HT1080 (cell line): ENCODE results near the gene HOXD8. TPM values are rescaled to one million over a fixed set of nuclear protein-coding genes. Genes with fewer than 3 reads are reported as not detected.

Experiments used
- DNase-seq: peaks from one replicate; pipeline ENCODE4 v3.0.0-alpha.2; 2015; ENCODE audit warnings: low read depth
- total RNA-seq: library from RNA; depleted of rRNA; stranded (reverse); fragments of >200 nt; shearing (Covaris generic); gene quantifications from 2 replicates; pipeline ENCODE4 v1.2.3, GENCODE V29; 2014

The HOXD8 gene
- total RNA-seq, 1 experiment from 2014 or later: 9.5 TPM

DNA sequence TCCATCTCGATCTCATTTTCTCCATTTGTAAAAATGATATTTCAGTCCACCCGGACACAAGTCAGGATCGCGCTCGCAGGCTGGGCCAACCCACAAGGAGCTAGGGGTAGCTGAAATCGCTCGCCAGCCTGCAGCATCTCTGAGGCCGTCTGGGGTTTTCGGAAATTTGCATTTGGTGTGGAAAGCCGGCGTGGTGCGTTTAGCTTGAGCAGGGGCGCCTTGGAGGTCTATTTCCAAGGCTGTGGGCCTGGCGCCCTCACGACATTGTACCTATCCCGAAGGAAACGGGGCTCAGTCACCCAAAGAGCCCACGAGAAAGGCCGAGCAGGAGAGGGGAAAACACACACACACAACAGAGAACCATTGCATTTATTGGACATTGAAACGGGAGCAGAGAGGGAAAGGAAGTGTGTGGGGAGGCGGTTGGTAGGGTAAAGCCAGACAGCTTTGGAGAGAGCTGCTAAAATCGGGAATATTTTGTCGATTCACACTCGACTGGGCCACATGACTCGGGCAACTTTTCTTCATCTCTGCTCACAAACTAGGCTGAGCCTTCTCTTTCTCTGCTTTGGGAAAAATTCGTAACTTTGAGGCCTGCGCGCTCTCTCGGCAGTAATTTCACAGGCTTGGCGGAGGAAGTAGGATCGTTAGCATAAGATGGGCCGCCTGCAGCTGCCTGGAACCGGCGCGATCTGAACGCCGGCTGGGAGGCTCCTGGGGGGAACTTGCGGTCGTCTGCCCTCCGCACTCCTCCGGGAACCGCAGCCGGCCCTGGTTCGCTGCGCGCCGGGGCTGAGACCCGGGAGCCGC is 1.1 kb upstream of the HOXD8 start:
- DNase-seq: no peak

DNA sequence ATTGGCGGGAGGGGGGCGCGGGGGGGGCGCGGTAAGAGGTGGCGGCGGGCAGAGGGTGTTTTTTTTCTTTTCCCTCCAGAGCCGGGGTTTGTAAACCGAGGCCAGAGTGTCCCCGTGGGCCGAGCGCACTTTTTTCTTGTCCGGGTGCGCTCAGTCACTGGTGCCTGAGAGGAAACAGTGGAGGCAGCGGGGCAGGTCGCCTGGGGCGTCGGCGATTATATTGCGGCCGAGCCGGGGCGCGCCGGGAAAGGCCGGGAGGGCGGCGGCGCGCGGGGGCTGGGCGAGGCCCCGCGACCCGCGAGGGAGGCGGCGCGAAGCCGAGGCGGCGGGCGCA is 275 bp downstream of the HOXD8 start:
- DNase-seq: no peak

DNA sequence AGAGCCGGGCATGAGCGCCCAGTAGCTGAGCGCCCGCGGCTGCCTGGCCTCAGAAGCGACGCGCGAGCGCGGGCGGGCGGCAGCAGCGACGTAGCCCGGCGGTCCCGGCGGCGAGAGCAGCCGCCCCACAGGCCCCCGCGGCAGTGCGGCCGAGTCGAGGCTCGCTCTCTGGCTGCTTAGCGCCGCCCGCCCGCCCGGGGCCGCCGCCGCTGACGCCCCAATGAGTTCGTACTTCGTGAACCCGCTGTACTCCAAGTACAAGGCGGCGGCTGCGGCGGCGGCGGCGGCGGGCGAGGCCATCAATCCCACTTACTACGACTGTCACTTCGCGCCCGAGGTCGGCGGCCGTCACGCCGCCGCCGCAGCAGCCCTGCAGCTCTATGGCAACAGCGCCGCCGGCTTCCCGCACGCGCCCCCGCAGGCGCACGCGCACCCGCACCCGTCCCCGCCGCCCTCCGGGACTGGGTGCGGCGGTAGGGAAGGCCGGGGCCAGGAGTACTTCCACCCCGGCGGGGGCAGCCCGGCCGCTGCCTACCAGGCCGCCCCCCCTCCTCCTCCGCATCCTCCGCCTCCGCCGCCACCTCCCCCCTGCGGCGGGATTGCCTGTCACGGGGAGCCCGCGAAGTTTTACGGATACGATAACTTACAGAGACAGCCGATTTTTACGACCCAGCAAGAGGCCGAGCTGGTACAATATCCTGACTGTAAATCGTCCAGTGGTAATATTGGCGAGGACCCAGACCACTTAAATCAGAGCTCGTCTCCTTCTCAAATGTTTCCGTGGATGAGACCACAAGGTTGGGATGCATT is 847 bp downstream of the HOXD8 start:
- DNase-seq: peak; percentile 42

DNA sequence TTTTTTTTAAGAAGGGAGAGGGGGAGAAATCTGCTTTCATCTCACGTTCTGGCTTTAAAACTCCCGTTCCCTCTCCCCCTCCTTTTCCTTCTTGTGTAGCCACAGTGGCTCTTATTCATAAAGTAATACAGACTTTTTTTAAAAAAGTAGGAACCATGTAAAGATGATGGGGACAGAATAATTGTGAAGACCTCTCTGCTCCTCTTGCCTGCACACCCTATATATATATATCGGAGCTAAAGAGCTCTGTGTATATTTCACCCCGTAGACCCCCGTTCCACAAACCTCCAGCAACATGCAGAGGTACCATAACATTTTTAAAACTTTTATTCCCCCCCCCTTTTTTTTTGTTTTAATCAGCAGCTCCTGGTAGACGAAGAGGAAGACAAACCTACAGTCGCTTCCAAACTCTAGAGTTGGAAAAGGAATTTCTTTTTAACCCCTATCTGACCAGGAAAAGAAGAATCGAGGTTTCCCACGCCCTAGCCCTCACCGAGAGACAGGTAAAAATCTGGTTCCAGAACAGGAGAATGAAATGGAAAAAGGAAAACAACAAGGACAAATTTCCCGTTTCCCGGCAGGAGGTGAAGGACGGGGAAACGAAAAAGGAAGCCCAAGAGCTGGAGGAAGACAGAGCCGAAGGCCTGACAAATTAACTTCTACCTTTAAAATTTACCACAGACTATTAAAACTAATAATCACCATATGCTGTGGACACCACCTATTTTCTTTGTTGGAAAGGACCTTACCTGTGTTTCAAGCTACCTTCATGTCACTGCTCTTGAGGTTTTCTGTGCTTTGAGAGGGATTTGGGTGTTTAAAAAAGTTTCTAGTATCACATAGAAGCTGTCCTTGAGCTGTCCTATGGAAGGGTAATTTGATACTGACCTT is 1.7 kb downstream of the HOXD8 start:
- DNase-seq: no peak

DNA sequence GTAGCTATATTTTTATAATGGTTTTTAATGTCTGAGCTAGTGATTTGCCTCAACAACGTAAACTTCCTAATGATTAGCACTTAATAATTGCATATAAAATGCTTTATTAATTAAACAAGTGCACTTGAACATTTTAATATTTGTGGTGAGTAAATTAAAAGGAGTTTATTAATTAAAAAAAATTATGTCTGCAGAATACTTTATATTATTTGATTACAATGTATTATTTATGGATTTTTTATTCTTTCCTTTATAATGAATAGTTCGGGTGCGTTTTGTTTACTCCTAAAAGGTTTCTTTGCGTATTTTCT is 2.3 kb downstream of the HOXD8 start:
- no peak for DNase-seq

DNA sequence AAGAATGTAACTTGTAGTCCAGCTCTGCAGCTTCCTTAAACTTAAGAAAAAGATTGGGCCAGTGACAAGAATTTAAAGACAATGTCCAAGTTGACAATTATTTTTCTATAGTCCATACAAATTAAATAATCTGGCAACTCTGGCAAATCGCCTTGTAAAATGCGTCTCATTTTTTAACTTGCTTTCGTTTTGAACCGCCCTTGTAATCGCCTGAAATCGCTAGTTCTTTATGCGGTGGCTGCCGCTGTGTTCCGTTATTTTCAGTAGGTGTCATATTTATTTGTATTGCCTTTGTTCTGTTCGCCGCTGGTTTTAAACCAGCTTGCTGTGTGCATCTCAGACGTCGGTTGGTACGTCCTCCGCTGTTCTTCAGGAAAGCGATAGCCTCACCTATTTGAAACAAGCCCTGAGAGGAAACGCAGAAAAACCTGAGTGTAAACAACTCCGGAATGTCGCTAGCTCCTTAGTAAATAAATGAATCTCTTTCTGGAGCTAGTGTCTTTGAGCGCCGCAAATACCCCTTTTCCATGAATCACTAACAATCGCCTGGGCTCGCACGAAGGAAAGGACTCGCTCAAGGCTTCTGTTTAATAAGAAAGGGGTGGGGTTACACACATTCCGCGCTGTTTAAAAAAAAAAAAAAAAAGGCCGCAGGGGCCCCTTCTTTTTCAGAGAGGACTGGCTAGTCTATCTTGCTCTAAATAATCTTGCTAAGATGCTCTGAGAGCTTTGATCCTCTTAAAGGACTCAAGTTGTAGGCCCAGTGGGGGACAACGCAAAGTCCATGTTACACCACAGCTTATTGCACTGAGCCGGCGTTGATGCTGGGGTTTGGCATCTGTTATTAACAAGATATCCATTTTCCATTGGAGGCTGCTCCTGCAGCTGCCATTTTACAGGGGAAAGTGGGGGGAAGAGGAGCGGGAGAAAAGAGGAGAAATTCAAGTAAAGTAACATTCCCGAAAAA is 3.0 kb downstream of the HOXD8 start:
- DNase-seq: no peak

DNA sequence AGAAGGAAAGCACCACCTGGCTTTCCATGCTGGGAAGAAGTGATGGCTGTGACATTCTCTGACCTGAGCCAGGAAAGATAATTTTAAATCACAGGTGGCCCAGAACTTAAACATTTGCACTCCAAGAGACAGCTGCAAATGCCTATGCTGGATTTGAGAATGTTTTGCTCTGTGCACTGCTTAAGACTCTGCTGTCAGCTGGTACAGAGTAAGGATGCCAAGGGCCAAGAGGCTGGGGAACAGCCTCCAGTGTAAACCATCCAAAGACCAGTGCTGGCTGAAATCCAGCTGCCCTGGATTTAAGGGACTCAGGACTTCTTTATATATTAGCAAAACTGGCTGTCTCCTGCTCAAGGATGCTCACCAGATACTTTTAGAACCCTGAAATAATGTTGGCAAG is 3.9 kb downstream of the HOXD8 start:
- no peak for DNase-seq

DNA sequence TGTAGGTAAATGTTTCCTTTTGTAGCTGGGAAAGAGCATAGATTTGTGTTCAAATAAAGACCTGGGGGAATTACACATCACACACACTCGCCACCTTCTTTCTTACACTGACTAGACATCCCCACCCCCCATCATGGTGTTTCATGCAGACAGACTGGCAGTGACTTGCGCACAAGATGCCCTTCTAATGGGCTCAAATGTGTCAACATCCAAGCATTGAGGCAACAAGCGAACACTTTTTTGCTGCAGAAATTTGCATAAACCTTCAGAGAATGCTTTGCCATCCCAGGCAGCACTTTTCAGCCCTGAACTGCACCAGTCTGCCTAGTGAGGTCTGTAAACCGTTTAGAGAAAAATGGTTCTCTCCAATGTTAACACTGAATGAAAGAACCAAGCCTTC is 4.5 kb downstream of the HOXD8 start:
- no peak for DNase-seq

DNA sequence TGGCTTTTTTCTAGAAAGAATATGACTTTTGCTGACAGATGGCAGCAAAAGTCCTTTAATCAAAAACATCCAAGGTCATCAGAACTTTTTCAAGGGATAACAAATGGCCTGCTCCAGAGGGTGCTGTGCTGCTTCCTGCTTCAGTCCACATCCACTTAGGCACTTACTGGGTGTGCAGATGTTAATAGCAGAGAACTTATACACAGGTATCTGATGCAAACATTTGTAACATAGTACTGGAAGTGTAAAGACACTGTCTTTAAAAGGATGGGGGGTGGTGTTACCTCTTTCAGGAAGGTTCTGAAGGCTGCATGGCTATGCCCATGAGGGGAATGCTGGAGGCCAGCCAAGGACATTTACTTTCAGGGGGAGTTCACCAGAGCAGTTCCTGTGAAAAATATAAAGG is 5.5 kb downstream of the HOXD8 start:
- peak; percentile 49 for DNase-seq

DNA sequence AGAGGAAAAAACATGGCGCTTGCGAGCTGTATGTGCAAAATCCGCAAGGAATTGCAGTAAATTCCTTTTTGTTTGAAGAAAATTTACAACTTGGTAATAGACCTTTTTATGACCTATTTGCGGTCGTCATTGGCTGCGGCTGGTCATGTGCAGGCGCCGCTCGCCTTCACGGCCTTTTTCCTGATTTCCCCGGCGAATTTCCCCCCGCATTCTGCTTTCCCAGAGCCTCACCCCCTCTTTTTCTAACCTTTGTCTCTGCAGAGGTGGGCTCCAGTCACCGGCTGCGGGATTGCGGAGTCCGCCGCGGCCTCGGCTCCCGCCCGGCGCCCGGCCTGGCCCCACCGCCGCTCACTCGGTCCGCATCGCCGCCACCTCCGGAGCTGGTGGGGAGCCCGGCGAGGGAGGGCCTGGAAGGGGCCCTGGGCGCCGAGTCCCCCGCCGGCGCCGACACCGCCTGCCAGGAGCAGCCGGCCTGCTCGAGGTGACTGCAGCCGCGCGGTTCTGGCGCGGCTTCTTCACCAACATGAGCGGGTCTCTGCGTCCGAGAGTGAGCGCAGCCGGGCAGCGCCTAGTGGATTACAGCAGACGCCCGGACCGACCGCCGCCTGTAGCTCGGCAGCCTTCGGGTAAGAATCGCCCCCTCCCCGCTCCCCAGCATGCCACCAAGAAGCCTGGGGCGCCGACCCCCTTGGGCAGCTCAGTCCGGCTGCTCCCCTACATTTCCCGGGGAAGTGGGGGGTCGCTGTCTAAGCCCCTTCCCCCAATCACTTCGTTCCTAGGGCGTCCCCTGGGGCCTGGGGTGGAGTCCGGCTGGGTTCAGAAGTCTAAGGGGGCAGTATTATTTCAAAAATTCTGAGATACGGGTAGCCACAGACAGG is 7.1 kb downstream of the HOXD8 start:
- DNase-seq: no peak

DNA sequence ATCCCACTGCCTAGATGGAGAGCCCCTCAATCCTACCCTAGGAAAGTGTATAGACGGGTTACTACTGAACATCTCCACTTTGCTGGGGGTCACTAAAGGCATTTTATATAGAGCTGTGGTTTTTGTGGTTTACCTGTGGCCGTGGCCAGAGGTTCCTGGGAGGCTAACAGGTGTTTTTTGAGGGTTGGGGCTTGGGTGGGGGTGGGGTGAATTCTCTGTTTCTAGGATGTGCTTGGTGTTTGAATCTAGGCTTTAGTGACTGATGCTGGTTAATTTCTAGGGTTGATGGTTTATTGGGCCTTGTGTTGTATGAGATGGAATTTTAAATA is 7.7 kb downstream of the HOXD8 start:
- DNase-seq: no peak

DNA sequence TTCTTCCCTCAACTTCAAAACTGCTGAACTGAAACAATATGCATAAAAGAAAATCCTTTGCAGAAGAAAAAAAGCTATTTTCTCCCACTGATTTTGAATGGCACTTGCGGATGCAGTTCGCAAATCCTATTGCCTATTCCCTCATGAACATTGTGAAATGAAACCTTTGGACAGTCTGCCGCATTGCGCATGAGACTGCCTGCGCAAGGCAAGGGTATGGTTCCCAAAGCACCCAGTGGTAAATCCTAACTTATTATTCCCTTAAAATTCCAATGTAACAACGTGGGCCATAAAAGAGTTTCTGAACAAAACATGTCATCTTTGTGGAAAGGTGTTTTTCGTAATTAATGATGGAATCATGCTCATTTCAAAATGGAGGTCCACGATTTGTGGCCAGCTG is 8.4 kb downstream of the HOXD8 start:
- DNase-seq: no peak

DNA sequence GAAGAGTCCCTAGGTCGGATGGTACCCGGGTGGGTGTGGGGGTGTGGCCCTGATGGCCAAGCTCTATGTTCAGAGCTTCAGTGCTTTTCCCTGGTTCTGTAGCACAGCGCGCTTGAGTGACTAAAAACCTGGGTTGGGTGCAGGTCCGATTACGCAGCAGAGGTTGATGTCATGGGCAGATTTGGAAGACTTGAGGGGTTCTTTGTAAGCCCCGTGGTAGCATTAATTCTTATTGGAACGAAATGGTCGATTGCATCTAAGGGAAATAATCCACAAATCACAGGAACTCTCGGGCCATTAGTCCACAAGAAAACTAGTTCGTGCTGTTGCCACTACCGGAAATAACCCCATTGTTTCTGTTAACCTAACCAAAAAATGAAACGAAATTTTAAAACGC is 9.0 kb downstream of the HOXD8 start:
- DNase-seq: no peak

DNA sequence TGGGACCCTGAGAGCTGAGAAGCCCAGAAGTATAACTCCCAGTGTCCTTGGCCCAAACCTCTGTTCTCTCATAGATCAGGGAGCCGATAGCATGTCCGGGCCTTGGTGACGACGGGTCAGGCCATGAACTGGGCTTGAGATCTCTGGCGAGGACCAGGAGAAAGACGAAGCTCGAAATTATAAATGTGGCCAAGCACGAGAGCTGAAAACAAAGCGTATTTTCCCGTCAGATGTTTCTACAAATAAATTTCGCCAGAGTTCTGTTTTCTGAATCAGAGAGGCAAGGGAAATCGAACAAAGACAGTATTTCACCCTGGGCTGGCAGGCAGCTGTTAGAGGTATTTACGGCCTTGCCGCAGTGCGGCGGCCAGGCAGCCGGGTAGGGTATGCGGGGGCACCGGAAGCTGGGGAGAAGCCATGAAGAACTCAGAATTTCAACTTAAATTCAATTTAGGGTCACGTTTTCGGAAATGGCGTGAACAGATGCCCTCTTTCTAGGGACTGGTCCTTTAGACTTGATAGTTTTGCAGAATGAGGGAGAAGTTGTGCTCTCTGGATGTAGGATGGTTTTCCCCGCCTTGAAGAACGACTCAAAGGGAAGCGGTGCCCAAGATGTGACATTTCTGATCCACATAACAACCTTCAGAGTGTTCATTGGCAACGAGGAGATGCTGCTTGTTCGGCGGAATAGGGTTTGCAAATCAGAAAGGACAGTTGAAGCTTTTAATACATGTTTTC is 9.6 kb downstream of the HOXD8 start:
- DNase-seq: no peak

DNA sequence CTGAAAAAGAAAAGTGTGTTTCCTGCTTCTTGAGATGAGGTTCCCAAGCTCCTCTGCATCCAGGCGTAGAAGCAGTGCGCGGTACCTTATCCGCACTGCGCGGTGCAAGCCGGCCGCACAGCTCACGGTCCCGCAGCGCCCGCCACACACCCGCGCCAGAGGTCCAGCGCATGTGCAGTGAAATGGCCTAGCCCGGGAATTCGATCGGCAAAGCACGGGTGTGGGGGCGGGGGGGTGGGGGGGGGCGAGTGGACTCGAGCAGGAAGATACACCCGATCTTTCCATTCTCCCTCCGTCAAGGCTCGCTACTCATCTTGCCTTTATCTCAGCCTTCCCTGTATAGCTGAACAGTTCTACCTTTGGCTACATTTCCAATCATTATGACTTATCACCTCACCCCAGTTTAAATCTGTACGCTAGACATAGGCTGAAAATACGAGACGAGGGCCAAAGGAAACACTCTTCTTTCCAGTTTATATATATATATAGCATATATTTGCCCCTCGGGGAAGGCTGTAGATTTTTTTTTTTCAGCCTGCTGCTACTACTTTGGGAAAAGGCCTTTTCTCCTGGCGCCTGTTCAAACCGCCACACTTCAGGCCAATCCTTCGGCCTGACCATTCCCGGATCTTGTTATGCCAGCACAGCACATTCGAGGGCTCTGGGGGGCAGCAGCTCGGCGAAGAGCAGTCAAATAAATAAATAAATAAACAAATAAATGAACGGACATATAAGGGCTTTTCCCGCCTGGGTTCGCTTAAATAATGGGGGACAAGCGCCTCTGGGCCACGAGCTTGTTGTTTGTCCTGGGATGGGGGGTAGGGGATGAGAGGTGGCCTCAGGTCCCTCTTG is 10.4 kb downstream of the HOXD8 start:
- no peak for DNase-seq

DNA sequence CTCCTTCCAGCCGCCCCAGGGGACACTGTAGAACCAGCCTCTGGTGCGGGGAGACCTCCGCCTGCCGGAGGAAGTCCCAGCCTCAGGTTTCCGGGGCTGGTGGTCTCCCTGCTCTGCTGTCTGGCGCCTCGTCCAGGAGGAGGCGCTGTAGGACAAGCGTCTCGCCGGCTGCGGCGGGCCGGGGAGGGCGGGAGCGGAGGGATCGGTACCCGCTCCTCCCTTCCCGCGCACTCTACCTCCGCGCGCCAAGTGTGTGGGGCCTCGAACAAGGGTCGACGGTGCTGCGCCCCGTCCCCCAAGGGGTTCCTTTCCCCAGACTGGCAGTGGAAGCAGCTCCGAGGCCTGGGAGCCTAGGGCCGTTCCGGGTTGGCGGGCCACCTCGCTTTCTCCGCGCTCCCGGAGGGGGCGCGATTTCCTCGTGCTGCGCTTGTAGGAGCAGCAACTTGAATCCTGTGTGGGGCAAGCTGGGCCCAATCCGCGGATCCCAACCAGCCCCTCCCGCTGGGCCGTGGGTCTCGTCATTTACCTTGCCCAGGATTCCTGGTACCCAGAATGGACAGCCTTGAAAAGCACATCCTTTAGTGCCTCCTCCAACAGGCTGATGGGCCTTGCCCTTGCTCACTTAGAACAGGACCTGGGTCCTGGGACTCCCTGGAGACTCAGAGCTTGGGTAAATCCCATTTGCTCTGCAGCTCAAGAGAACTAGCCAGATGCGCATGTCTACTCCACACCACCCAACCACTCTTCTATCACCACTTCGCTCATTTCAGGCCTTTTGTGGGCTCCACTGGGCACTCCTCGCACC is 11.2 kb downstream of the HOXD8 start:
- DNase-seq: peak; percentile 75

DNA sequence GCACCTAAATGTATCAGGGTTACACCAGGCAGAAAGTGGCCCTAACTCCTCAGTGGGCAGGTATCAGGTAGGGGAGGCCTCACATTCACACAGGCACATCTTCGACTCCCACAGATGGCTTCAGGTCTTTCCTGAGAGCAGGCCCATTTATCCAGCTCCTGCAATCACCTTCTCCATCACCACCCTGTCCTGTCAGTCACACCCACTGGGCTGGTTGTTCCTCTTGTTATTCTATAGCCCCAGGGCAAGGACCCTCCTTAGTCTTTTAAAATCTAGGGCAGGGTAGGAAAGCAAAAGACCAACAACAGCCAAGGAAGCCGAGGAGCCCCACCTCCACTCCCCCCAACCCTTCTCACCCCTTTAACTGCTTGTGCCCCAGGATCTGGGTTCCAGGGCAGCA is 12.8 kb downstream of the HOXD8 start:
- DNase-seq: no peak
